CD4-positive, alpha-beta T cell treated with Interleukin-12 subunit alpha and Interleukin-12 subunit beta, for 1 hour (primary cell): ENCODE measurements around the gene DLGAP5.
A peak's percentile ranks its signal among the peaks of the same experiment; 100 is the strongest.

Experiments
- DNase-seq: peaks from one replicate; pipeline ENCODE4 v3.0.0-alpha.2; 2020

Gene DLGAP5

GRCh38 chr14:55128386-55129085 lies 62.8 kb downstream of the DLGAP5 start:
- DNase-seq, result no peak

GRCh38 chr14:55127460-55127951 lies 63.9 kb downstream of the DLGAP5 start:
- DNase-seq, result no peak

DNA sequence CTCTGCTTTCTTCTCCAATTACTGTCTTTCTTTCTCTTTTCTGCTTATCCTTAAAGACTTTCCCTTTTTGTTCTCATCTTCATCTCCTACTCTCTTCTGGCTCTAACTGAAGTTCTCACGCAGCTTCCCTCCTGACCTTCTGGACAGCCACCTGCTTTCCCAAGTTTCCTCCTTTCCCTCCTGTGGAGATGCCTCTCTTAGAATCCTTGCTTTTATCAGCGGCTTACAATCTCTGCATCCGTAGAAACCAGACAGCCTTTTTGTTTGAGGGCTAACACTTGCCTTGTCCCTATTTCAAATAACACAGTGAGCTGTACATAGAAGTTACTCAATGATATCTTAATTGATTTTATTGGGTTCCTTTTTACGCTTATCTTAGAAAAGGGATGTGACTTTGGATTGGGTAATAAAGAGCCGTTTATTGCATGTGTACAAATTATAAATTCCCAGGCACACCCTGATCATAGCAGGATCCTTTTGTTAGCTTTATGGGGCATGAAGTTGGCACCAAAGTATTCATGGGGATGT lies 64.4 kb downstream of the DLGAP5 start:
- DNase-seq, result no peak

DNA sequence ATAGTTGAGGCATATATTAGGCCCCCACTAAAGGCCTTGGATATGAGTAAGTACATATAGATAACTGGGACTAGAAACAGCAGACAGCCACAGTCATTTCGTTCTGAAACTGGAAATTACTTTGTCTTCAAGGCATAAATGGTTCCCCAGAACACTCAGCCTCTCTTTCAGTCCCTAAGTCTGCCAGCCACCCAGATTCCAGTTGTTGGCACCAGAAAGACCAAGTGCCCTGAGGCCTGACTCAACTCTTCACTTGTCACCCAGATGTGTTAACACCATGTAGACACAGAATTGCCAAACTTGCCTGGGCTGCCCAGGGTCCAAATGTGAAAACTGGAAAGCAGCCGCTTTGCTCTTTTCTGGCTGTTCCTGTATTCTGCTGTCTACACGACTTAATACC lies 65.4 kb downstream of the DLGAP5 start:
- DNase-seq, result no peak

DNA sequence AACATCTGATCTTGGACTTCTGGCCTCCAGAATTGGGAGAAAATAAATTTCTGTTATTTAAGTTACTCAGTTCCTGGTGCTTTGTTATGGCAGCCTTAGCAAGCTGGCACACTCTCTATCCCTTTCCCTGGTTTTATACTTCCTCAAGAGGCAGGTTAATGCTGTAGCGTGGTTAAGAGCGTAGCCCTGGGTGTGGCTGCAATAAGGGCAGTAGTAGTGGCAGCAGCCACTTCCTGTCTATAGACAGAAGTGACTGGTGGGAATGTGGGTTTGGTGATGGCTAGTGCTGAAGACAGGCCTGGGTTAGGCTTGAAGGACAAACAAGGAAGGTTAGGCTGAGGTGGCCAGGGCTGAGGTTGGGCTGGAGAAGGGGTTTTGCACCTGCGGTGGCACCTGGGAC lies 66.0 kb downstream of the DLGAP5 start:
- peak; percentile 21 for DNase-seq

DNA sequence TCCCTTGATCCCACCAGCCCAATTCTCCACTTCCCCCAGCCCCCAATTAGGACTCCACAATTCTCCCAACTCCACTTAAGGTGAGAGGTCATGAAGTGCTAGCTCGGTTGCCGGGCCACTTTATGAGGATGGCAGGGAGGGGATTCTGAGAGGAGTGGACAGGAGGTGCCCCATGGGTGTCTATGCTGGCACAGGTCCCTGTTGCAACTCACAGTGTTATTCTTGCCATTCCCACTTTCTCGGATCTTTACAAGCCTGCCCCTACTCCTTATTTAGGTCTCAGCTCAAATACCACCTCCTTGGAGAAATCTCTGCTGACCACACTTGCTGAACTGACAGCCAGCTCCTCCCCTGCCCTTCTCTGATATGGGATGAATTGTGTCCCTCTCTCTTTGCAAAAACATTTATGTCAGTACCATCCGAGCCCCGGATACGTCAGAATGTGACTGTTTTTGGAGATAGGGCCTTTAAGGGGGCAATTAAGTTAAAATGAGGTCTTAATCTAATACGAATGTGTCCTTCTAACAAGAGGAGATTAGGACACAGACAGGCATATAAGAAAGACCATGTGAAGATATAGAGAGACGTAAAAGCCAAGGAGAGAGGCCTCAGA lies 66.5 kb downstream of the DLGAP5 start:
- DNase-seq, result no peak

DNA sequence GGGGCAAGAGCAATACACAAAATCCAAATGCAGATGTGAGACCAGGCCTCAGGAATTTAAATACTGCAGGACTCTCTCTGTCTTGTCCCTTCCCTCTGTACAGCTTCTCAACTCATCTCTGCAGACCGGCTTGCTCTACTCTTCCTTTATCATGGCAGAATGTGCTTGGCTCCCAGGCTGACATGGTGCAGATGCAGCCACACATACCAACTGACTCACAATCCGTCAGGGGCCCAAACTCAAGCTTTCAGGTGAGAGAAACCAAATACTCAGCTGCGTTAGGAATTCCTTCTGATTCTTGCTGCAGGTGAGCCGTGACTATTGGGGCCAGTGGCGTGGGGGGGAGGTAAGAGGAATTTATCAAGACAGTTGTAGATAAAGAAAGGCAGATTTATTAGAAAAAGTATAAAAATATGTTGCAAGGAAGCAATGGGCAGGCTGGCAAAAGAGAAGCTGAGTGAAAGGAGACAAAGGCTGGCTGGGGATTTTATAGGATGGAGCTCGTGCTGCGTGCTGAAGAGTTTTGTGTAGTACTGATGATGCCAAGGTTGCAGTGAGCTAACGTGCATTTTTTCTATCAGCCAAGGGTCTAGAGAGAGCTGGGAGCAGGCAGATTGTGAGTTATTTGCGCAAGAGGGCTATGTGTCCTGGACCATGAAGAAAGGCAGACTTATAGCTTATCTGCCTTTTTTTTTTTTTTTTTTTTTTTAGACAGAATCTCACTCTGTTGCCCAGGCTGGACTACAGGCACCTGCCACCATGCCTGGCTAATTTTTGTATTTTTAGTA lies 67.3 kb downstream of the DLGAP5 start:
- DNase-seq, result no peak

- no peak for DNase-seq
Measured at GRCh38 chr14:55123101-55123500, 68.3 kb downstream of the DLGAP5 start.

GRCh38 chr14:55122440-55122986 lies 68.9 kb downstream of the DLGAP5 start:
- DNase-seq, result no peak

GRCh38 chr14:55121628-55122439 lies 69.6 kb downstream of the DLGAP5 start:
- no peak for DNase-seq

- DNase-seq, result no peak
Measured at GRCh38 chr14:55120571-55121495, 70.6 kb downstream of the DLGAP5 start.

- no peak for DNase-seq
Measured at GRCh38 chr14:55118761-55119160, 72.6 kb downstream of the DLGAP5 start.

GRCh38 chr14:55117803-55118441 lies 73.5 kb downstream of the DLGAP5 start:
- DNase-seq, result no peak

- DNase-seq, result no peak
Measured at GRCh38 chr14:55116246-55117030, 74.9 kb downstream of the DLGAP5 start.

DNA sequence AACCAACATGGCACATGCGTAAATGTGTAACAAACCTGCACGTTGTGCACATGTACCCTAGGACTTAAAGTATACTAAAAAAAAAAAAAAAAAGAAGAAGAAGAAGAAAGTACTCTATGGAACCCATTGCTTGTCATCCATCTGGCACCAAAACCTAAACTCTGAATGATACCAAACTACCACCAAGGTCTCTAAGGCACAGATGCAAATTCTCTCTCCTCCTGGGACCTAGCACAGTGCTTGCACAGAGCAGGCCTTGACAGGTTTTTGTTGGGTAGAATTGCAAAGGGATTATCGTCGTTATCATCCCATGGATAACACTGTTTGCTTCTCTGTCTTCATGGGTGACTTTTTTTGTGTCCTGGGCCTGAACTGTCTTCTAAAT lies 75.5 kb downstream of the DLGAP5 start:
- no peak for DNase-seq

DNA sequence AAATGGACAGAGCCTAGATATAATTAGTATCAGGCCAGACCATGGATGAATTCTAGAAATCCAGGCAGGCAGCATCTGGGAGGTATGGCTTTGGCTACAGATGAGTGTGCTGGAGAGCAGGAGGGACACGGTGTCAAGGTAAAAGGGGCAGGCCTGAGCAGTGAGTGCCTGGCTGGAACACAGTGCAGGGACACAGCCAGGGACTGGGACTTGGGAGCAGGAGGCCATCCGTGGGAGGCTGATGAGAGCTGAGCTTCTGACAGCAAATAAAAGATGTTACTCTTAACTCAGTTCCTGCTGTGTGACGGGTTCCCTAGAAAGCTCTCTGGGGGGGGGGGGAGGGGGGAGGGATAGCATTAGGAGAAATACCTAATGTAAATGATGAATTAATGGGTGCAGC lies 75.9 kb downstream of the DLGAP5 start:
- DNase-seq, result no peak

- no peak for DNase-seq
Measured at GRCh38 chr14:55114720-55115119, 76.7 kb downstream of the DLGAP5 start.

- DNase-seq, result no peak
Measured at GRCh38 chr14:55111122-55111708, 80.2 kb downstream of the DLGAP5 start.

DNA sequence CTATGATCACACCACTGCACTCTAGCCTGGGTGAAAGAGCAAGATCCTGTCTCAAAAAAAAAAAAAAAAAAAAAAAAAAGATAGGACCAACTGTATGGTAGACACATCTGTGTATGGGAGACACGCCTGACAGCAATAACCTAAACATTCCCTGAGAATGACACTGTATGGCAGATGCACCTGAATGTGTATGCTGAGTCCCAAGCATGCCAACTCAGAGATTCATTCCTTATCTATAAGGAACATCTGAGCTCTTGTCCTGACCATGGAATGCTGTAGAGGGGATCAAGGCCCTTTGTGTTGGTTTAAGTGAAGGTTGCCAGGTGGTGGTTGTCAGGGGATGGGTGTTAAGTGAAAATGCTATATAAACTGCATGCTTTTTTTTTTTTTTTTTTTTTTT lies 81.5 kb downstream of the DLGAP5 start:
- no peak for DNase-seq
